Choroid plexus epithelial cell (primary cell): ENCODE measurements around the gene ACTR6.

Experiments used
- DNase-seq: peaks from one replicate; pipeline ENCODE4 v3.0.0-alpha.2; 2010; ENCODE audit warnings: low read depth
- H3K4me3 ChIP-seq: 2 replicates; pipeline ENCODE4 v1.5.1; 2011; ENCODE audit warnings: low read depth, mild to moderate bottlenecking, control low read depth, low read length, moderate library complexity
- CTCF ChIP-seq: conservative IDR thresholded peaks from 2 replicates; pipeline ENCODE4 v1.5.1; 2011; ENCODE audit warnings: low read depth, mild to moderate bottlenecking, control low read depth, inconsistent platforms, low read length, moderate library complexity

ACTR6 gene

GRCh38 chr12:100189636-100190394 is 10.8 kb upstream of the ACTR6 start:
- no peak overlapping the region for H3K4me3 ChIP-seq
- TF ChIP-seq CTCF: no peak
- no peak for DNase-seq

- TF ChIP-seq CTCF: no peak
- DNase-seq: no peak
- H3K4me3 ChIP-seq: no peak overlapping the region
Measured at GRCh38 chr12:100193085-100193484, 7.5 kb upstream of the ACTR6 start.

- no peak for DNase-seq
- TF ChIP-seq CTCF: no peak
- H3K4me3 ChIP-seq: no peak overlapping the region
Measured at GRCh38 chr12:100197486-100197885, 3.1 kb upstream of the ACTR6 start.

- H3K4me3 ChIP-seq: no peak overlapping the region
- DNase-seq: no peak
- TF ChIP-seq CTCF: no peak
Measured at GRCh38 chr12:100199023-100199346, 1.6 kb upstream of the ACTR6 start.

- TF ChIP-seq CTCF: no peak
- peak; percentile 10 for DNase-seq
- peak overlapping the region; percentile 65 for H3K4me3 ChIP-seq
Measured at GRCh38 chr12:100199347-100200149, 1.1 kb upstream of the ACTR6 start.

GRCh38 chr12:100201604-100202423 is 1.2 kb downstream of the ACTR6 start:
- DNase-seq: no peak
- H3K4me3 ChIP-seq: peak overlapping the region; percentile 65
- no peak for TF ChIP-seq CTCF
